Endothelial cell of umbilical vein (primary cell): ENCODE data around the gene C19orf85.

Experiments
- CTCF ChIP-seq, 2 donors: IDR thresholded peaks; 1 replicate in 1 of 2; 2 replicates in 1 of 2; pipeline ENCODE4 v1.5.1; 2011; ENCODE audit warnings: low read length in 2 of 2, mild to moderate bottlenecking in 2 of 2, moderate library complexity in 2 of 2, control low read depth in 1 of 2, inconsistent platforms in 1 of 2, low read depth in 1 of 2; ENCODE audit not compliant: insufficient read depth in 1 of 2; ENCODE audit errors: extremely low read depth in 1 of 2
- EZH2 ChIP-seq: IDR thresholded peaks from 2 replicates; pipeline ENCODE4 v1.6.1; 2012; ENCODE audit warnings: borderline replicate concordance, low read depth, mild to moderate bottlenecking, moderate library complexity, low read length, inconsistent platforms; ENCODE audit not compliant: severe bottlenecking
- MAX ChIP-seq: IDR thresholded peaks from 2 replicates; pipeline ENCODE4 v1.6.1; 2011; ENCODE audit not compliant: insufficient read depth, insufficient read length
- POLR2A ChIP-seq: IDR thresholded peaks from 2 replicates; pipeline ENCODE4 v1.6.1; 2012; ENCODE audit warnings: low read depth, mild to moderate bottlenecking, control low read depth, low read length
- POLR2AphosphoS5 ChIP-seq: IDR thresholded peaks from 2 replicates; pipeline ENCODE4 v1.6.1; 2012; ENCODE audit warnings: low read depth, mild to moderate bottlenecking, control low read depth, low read length, moderate library complexity; ENCODE audit not compliant: insufficient read depth

GRCh38 chr19:55485439-55486011 is 21.0 kb upstream of the C19orf85 start:
- no peak for TF ChIP-seq CTCF (IDR thresholded peaks at IDR 0.05; ENCODE audit: extremely low read depth in 1 of 2, insufficient read depth in 1 of 2, low read depth in 1 of 2, low read length in 2 of 2)
- no peak for TF ChIP-seq EZH2
- no peak for TF ChIP-seq POLR2AphosphoS5
- no peak for TF ChIP-seq MAX
- no peak for TF ChIP-seq POLR2A
